HG03565 (cell line): Measurements from ENCODE around the gene IL16.

ENCODE experiments used
- ATAC-seq: cut with Tn5 transposase; IDR thresholded peaks from one replicate; pipeline ENCODE4 v1.9.1; 2021; ENCODE audit warnings: mild to moderate bottlenecking, moderate library complexity; ENCODE audit not compliant: unreplicated experiment

The IL16 gene

GRCh38 chr15:81273200-81273599 is 76.5 kb downstream of the IL16 start:
- ATAC-seq, result no peak

- no peak for ATAC-seq
These were observed 77.2 kb downstream of the IL16 start for GRCh38 chr15:81273855-81274254.

- no peak for ATAC-seq
These were observed 77.6 kb downstream of the IL16 start for GRCh38 chr15:81274255-81274654.

GRCh38 chr15:81274931-81275707 is 78.4 kb downstream of the IL16 start:
- peak; percentile 73 for ATAC-seq

GRCh38 chr15:81275711-81276392 is 79.2 kb downstream of the IL16 start:
- ATAC-seq, result no peak

GRCh38 chr15:81276967-81277366 is 80.3 kb downstream of the IL16 start:
- ATAC-seq, result no peak

- ATAC-seq, result no peak
These were observed 81.2 kb downstream of the IL16 start for GRCh38 chr15:81277851-81278250.

GRCh38 chr15:81278306-81279029 is 81.8 kb downstream of the IL16 start:
- ATAC-seq, result no peak

- ATAC-seq, result no peak
These were observed 83.2 kb downstream of the IL16 start for GRCh38 chr15:81279621-81280485.

GRCh38 chr15:81280696-81281455 is 84.2 kb downstream of the IL16 start:
- ATAC-seq, result no peak

GRCh38 chr15:81281456-81281735 is 84.7 kb downstream of the IL16 start:
- ATAC-seq, result no peak

- ATAC-seq, result no peak
These were observed 85.3 kb downstream of the IL16 start for GRCh38 chr15:81281766-81282605.

- ATAC-seq, result no peak
These were observed 85.9 kb downstream of the IL16 start for GRCh38 chr15:81282606-81282895.

GRCh38 chr15:81282911-81283310 is 86.2 kb downstream of the IL16 start:
- no peak for ATAC-seq

GRCh38 chr15:81284256-81285031 is 87.8 kb downstream of the IL16 start:
- no peak for ATAC-seq

- no peak for ATAC-seq
These were observed 88.8 kb downstream of the IL16 start for GRCh38 chr15:81285461-81285860.

- ATAC-seq, result no peak
These were observed 90.0 kb downstream of the IL16 start for GRCh38 chr15:81286621-81287121.

- ATAC-seq, result no peak
These were observed 91.4 kb downstream of the IL16 start for GRCh38 chr15:81288040-81288439.

- no peak for ATAC-seq
These were observed 91.9 kb downstream of the IL16 start for GRCh38 chr15:81288616-81289015.
